Nephron progenitor cell (in vitro differentiated cells): ENCODE results near the gene DGLUCY.

Experiments
- DNase-seq: peaks from one replicate; pipeline ENCODE4 v3.0.0; 2021
- H3K27ac Mint-ChIP-seq: 2 replicates; pipeline ENCODE4 v1.8.0; 2021; ENCODE audit warnings: mild to moderate bottlenecking, moderate library complexity, mixed read lengths
- H3K27me3 Mint-ChIP-seq: 2 replicates; pipeline ENCODE4 v1.8.0; 2021; ENCODE audit warnings: mild to moderate bottlenecking, low read depth, mixed read lengths; ENCODE audit not compliant: poor library complexity
- H3K36me3 Mint-ChIP-seq: 2 replicates; pipeline ENCODE4 v1.8.0; 2021; ENCODE audit warnings: low read depth, mixed read lengths
- H3K4me1 Mint-ChIP-seq: 2 replicates; pipeline ENCODE4 v1.8.0; 2021; ENCODE audit warnings: mixed read lengths
- H3K4me3 Mint-ChIP-seq: 2 replicates; pipeline ENCODE4 v1.8.0; 2021; ENCODE audit warnings: mild to moderate bottlenecking, moderate library complexity, mixed read lengths
- H3K9me3 Mint-ChIP-seq: 2 replicates; pipeline ENCODE4 v1.8.0; 2021; ENCODE audit warnings: mild to moderate bottlenecking, moderate library complexity, mixed read lengths
- TF ChIP-seq, protein P1 (sequence below): fragments of 200-600 bp; sonication (generic); IDR thresholded peaks from 2 replicates; pipeline ENCODE4 v1.5.0; 2021; ENCODE audit warnings: antibody characterized with exemption

Gene DGLUCY

DNA sequence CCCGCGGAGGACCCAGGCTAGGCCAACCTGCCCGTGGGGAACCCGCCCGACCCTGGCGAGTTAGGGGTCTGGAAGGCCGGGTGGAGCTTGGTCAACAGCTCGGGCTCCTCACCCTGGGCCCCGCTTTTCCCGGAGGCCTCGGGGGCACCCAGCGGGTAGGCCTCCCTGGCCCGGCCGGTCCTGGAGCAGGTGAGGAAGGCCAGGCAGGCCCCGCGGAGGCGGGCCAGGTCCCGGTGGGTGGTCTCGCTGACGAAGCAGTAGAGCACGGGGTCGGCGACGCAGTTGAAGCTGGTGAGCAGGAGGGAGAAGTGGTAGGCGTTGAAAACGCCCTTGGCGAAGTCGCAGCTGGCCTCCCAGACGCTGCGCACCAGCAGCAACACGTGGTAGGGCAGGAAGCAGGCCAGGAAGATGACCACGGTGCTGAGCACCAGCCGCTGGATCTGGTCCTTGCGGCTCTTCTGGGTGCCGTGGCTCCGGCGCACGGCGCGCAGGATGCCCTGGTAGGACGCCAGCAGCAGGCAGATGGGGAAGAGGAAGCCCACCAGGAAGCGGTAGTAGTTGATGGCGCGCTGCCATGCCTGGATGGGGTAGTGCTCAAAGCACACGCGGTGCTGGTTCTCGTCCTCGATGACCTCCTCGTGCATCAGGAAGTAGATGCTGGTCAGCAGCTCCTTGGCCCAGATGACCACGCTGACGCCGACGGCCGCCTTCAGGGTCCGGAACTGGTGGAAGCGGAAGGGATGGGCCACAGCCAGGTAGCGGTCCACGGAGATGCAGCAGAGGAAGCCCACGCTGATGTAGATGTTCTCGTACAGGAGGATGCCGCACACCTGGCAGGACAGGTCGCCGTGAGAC, 120.3 kb downstream of the DGLUCY start:
- peaks cover 7% of the 10 kb centered on the region for H3K27me3 Mint-ChIP-seq
- H3K9me3 Mint-ChIP-seq: peaks cover 35% of the 10 kb centered on the region

DNA sequence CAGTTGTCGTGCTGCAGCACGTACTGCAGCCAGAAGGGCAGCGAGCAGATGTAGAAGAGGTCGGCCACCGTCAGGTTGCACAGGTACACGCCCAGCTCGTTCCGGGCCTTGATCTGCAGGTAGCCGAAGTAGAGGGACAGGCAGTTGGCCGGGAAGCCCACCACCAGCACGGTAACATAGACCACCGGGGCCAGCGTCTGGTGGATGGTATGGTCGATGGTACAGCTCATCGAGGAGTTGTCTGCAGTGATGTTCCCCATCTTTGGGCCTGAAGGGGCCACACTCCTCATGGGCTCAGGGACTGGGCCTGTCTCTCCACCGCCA, 120.9 kb downstream of the DGLUCY start:
- peaks cover 9% of the 10 kb centered on the region for H3K27me3 Mint-ChIP-seq
- H3K4me3 Mint-ChIP-seq: no peak overlapping the region
- H3K27ac Mint-ChIP-seq: no peak overlapping the region
- TF ChIP-seq, protein P1, sequence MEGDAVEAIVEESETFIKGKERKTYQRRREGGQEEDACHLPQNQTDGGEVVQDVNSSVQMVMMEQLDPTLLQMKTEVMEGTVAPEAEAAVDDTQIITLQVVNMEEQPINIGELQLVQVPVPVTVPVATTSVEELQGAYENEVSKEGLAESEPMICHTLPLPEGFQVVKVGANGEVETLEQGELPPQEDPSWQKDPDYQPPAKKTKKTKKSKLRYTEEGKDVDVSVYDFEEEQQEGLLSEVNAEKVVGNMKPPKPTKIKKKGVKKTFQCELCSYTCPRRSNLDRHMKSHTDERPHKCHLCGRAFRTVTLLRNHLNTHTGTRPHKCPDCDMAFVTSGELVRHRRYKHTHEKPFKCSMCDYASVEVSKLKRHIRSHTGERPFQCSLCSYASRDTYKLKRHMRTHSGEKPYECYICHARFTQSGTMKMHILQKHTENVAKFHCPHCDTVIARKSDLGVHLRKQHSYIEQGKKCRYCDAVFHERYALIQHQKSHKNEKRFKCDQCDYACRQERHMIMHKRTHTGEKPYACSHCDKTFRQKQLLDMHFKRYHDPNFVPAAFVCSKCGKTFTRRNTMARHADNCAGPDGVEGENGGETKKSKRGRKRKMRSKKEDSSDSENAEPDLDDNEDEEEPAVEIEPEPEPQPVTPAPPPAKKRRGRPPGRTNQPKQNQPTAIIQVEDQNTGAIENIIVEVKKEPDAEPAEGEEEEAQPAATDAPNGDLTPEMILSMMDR: no peak
- H3K9me3 Mint-ChIP-seq: peaks cover 40% of the 10 kb centered on the region
- H3K36me3 Mint-ChIP-seq: peaks cover 28% of the 10 kb centered on the region
- no peak for DNase-seq
- peaks cover 5% of the 10 kb centered on the region for H3K4me1 Mint-ChIP-seq

More for the DNA sequence above, 120.3 kb downstream of the DGLUCY start:
- no peak overlapping the region for H3K4me3 Mint-ChIP-seq
- TF ChIP-seq, protein P1: no peak
- no peak overlapping the region for H3K27ac Mint-ChIP-seq
- H3K4me1 Mint-ChIP-seq: peaks cover 5% of the 10 kb centered on the region
- no peak for DNase-seq
- H3K36me3 Mint-ChIP-seq: peaks cover 34% of the 10 kb centered on the region

- H3K9me3 Mint-ChIP-seq: peaks cover 40% of the 10 kb centered on the region
- DNase-seq: no peak
- H3K4me1 Mint-ChIP-seq: peaks cover 5% of the 10 kb centered on the region
- no peak overlapping the region for H3K4me3 Mint-ChIP-seq
- TF ChIP-seq, protein P1: no peak
- H3K27ac Mint-ChIP-seq: no peak overlapping the region
- peaks cover 16% of the 10 kb centered on the region for H3K27me3 Mint-ChIP-seq
- H3K36me3 Mint-ChIP-seq: peaks cover 19% of the 10 kb centered on the region
Measured at GRCh38 chr14:91235841-91236240, 122.0 kb downstream of the DGLUCY start.

- peaks cover 35% of the 10 kb centered on the region for H3K9me3 Mint-ChIP-seq
- H3K4me1 Mint-ChIP-seq: peaks cover 8% of the 10 kb centered on the region
- no peak overlapping the region for H3K27ac Mint-ChIP-seq
Measured at GRCh38 chr14:91237219-91237618, 123.3 kb downstream of the DGLUCY start.

GRCh38 chr14:91238085-91238484, 124.2 kb downstream of the DGLUCY start:
- DNase-seq: no peak
- TF ChIP-seq, protein P1: no peak
- H3K4me3 Mint-ChIP-seq: no peak overlapping the region
- H3K27ac Mint-ChIP-seq: no peak overlapping the region
- peaks cover 24% of the 10 kb centered on the region for H3K27me3 Mint-ChIP-seq
- peaks cover 4% of the 10 kb centered on the region for H3K36me3 Mint-ChIP-seq
- H3K9me3 Mint-ChIP-seq: peaks cover 31% of the 10 kb centered on the region
- peaks cover 3% of the 10 kb centered on the region for H3K4me1 Mint-ChIP-seq

More at GRCh38 chr14:91237219-91237618, 123.3 kb downstream of the DGLUCY start:
- Mint-ChIP-seq H3K27me3 (peaks cover 19% of the 10 kb centered on the region), H3K4me3 (no peak overlapping the region), H3K36me3 (peaks cover 9% of the 10 kb centered on the region)
- no peak for DNase-seq
- TF ChIP-seq, protein P1: no peak

DNA sequence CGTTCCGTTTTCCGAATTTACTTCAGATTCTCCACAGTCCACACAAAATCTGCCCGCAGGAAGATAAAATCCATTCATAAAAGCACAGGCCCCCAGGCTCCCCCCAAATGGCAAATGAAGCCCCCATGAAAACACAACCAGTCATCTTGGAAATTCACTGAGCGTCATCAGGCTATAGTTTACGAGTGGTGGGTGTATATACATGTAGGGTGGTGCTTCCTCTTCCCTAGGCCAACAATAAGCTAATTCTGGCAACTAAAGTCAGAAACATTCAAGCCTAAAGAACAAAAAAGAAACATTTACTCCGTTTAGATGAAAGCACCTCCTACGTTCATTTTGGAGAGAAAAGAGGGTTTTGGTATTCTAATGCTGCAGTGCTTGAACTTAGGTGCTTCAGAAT, 124.8 kb downstream of the DGLUCY start:
- Mint-ChIP-seq H3K27me3 (peaks cover 24% of the 10 kb centered on the region), H3K9me3 (peaks cover 31% of the 10 kb centered on the region), H3K4me3 (no peak overlapping the region), H3K4me1 (peaks cover 3% of the 10 kb centered on the region), H3K36me3 (peaks cover 4% of the 10 kb centered on the region), H3K27ac (no peak overlapping the region)
- DNase-seq: no peak
- TF ChIP-seq, protein P1: no peak
